HPDE6-E6E7 (cell line): ENCODE results near the gene RHBDL1.
"Not testable (repeated sequence)": the region's sequence is repeated elsewhere in the genome, so short reads cannot be mapped to it uniquely, and the experiment has no call there.

Experiments
- DNase-seq: peaks from one replicate; pipeline ENCODE4 v3.0.0; 2011; ENCODE audit warnings: missing footprints; ENCODE audit errors: extremely low spot score

RHBDL1 gene

DNA sequence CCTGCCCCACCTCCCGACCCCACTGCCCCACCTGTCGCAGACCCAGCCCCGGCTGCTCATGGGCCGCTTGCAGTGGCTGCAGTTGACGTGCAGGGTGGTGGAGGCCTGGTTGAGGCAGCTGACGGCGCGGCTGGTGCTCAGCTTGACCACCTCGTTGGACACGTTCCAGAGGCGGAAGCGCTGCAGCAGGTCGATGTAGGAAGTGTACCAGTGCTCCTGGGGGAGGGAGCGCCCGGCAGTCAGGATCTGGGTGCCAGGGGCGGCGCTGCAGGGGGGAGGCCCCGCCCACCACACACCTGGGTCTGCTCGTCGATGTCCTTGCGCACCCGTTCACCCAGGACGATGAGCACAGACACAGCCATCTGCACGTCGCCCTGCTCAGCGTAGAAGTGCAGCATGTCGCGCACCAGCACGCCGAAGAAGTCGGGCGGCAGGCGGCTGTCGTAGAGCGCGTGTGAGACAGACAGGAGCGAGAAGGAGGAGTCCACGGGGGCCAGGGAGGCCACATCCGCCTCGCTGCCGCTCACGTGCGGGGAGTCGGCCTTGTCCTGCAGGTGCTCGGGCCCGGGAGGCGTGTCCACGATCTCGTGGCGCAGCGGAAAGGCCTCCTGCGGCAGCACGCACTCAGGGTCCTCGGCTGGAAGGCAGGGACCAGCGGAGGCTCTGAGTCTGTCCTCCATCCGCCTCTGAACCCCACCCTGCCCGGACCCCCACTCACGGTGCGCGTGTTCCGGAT lies 9.7 kb downstream of the RHBDL1 start:
- no peak for DNase-seq

DNA sequence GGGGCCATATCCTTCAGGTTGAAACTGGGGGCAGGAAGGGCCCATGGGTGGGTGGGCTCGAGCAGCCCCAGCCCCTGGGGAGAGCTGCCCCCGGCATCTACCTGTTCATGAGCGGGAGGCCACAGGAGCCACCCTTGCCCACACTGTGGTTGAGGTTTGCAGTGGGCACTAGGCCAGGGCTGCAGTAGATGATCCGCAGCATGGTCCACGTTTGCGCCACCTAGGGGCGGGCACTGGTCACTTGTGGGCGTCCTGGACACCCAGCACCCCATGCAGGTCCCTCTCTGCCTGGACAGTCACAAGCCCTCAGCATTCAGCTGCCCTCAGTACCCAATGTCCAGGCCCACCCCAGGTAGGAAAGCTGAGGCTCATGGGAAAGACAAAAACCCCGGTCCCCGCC lies 10.5 kb downstream of the RHBDL1 start:
- DNase-seq, result no peak

- DNase-seq, result no peak
Observed at GRCh38 chr16:686459-687260, 11.2 kb downstream of the RHBDL1 start.

- no peak for DNase-seq
Observed at GRCh38 chr16:687499-687898, 12.0 kb downstream of the RHBDL1 start.

- no peak for DNase-seq
Observed at GRCh38 chr16:689175-689897, 13.9 kb downstream of the RHBDL1 start.

DNA sequence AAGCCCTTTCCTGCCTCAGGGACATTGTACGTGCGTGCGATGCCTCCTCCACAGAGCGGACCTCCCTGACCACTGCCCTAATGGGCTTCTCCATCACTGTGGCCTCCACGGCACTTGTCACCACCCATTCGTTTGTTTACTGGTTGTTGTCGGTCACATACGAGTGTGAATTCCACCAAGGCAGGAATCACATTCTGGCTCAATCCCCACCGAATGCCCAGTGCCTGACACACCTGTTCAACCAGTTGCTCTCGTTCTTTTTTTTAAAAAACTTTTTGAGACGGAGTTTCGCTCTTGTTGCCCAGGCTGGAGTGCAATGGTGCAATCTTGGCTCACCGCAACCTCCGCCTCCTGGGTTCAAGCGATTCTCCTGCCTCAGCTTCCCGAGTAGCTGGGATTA lies 15.8 kb downstream of the RHBDL1 start:
- DNase-seq, result not testable (repeated sequence)

- no peak for DNase-seq
Observed at GRCh38 chr16:692356-693108, 17.1 kb downstream of the RHBDL1 start.

DNA sequence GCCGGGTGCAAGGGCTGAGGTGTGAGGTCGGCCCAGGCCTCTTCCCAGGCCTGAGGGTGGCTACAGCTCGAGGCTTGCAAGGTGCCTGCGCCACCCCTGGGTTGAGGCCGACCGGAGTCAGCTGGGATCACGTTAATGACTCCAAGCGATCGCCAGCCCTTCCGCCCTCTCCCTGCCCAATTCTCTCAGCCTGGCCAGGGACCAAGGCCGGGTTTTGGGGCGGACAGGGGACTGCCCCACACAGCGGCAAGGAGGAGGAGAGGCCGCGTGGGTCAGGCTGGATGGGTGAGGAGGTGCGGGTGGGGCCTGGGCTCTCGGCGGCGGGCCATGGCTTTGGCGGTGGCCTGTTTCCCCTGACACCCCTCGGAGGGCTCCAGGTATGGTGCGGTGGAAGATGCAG lies 17.9 kb downstream of the RHBDL1 start:
- DNase-seq, result no peak

GRCh38 chr16:693766-694165 lies 18.3 kb downstream of the RHBDL1 start:
- DNase-seq, result no peak

DNA sequence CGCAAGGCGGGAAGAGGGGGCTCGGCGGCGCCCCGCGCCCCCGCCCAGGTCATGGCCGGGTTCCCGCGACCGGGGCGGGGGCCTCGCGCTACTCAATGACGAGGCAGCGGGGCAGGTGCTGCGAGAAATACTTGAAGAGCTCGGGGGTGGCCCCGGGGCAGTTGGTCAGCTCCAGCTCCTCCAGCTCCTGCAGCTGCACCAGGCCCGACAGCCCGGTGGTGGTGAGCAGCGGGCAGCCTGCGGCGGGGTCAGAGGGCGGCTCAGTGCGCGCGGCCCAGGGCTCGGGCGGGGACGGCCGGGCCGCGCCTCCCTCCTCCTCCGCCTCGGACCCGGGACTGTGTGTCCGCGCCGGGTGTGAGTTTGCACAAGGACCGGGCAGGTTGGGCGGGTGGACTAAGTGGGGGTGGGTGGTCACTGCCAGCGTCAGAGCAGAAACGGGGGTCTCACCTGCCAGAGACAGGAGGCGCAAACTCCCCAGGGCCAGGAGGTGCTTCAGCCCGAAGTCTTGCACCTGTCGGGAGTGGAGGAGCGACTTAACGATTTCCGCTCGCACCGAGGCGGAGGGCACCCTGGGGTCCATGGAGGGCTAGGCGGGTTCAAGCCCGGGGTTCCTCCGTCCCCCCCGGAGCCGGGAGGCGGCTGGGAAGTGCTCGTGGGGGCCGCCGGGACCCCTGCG lies 18.9 kb downstream of the RHBDL1 start:
- DNase-seq, result no peak

DNA sequence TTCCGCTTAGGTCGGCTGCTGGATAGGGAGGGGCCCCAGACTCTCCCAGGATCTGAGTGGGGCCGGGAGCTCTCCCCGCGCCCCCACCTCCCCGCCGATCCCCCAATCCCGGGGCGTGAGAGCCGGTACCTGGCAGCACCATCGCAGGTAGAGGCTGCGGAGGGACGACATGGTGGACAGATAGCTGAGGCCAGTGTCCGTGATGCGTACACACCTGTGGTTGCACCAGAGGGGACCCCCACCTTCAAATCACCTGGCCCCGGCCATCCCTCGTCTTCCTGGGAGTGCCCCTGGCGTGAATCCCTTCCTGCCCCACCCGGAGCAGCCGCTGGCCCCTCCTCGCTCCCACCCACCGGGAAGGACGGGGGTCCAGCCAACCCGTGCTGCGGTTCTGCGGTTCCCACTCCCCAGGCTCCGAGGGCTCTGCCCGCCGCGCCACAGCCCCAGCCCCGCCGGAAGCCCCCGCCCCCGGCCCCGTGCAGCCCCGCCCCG lies 19.4 kb downstream of the RHBDL1 start:
- DNase-seq, result no peak

- no peak for DNase-seq
Observed at GRCh38 chr16:695355-696089, 20.1 kb downstream of the RHBDL1 start.

DNA sequence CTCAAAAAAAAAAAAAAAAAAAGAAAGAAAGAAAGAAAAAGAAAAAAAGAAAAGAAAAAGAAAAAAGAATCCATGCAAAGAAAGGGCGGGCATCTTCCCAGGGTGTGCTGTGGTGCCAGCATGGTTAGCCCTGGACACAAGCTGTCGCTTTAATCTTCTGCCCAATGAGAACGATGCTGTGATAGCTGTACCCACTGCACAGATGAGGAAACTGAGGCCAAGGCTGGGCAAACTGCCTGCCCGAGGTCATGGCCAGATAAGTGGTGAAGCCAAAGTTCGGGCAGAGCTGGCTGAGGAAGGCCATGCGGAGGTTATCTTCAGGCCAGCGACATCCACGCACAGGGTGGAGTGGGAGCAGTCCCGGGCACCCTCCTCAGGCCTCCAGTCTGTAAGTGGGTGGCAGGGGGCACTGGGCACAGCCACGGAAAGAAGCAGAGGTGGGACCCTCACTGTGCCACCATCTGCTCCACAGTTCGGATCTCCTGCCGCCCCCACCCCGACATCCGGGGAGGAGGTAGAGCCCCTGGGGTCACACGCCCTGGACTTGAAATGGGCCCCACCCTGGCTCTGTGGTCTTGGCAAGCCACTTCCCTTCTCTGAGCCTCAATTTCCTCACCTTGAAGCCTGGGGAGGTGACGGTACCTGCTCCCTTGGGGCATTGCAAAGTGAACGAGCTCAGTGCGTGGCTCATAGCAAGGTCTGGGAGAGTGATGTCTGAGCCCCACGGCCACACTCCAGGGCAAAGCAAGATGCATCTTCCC lies 23.6 kb downstream of the RHBDL1 start:
- no peak for DNase-seq

DNA sequence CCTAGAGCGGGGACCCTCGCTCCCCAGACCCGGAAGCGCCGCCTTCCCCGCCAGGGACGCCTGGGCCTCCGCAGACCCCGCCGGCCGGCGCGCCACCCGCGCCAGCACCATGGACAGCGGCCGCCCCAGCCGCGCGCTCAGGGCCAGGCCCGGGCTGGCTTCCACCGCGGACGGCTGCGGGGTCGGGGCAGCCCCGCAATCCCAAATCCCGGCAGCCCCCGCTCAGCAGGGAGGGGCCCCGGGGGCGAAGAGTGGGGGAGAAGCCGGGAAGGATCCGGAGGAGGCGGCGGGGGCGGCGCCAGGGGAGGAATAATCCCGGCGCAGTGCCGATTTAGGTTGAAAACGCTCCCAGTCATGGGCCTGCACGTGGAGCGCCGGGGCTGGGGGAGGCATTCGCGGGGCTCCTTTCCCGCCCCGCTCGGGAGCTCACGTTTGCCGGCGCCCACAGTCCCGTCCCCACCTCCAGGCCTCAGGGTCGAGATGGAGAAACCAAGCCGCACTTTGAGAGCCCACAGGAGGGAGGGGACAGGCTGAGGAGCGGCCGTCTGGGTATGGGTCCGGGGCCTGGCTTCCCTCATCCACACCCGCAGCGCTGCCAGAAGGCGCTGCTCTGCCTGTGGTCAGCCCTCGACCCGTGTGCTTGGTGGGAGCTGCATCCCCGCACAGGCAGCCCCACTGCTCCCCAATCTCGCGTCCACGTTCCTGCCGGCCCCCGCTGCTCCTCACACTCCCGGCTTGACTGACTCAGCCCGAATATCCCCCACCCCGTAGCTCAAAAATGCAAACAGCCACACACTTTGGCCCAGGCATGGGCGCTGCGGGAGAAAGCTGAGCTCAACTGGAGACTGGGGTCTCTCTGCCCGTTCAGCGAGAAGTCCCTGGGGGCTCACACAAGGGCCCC lies 25.5 kb downstream of the RHBDL1 start:
- DNase-seq, result no peak

- no peak for DNase-seq
Observed at GRCh38 chr16:702341-702740, 26.9 kb downstream of the RHBDL1 start.

- no peak for DNase-seq
Observed at GRCh38 chr16:703406-703805, 27.9 kb downstream of the RHBDL1 start.

DNA sequence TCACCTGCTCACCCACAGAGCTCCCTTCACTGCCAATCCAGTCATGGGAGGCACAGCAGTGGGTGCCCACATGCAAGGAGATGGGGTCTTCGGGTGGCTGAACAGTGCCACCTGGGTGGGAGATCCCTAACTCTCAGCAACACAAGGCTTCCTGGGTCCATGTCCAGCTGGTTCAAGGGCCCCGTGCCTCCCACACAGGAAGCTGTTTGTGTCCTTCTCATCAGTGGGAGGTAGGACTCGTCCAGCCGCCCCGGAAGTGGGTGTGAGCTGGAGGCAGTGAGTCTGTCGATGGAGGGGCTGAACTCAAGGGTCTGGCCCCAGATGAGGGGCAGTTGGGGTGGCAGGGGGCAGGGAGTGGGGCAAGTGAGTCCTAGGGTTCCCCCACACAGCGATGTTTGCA lies 28.6 kb downstream of the RHBDL1 start:
- no peak for DNase-seq

GRCh38 chr16:704552-705380 lies 29.3 kb downstream of the RHBDL1 start:
- DNase-seq, result no peak
